ENCODE measurements around the gene MAD2L1. TPM values are rescaled to one million over a fixed set of nuclear protein-coding genes. Genes with fewer than 3 reads are reported as not detected.
"Not testable (repeated sequence)": the region's sequence is repeated elsewhere in the genome, so short reads cannot be mapped to it uniquely, and the experiment has no call there.

MAD2L1 gene
- total and polyA plus RNA-seq, 2 of the 13 experiments (the other 11 are each of a cell fraction or from before 2014, with no cell fraction given) = 40.6 to 109 TPM

- TF ChIP-seq AFF4 (CRISPR knock-in tag; IDR thresholded peaks at IDR 0.05) = no peak
- no peak for TF ChIP-seq SATB2 (CRISPR knock-in tag; IDR thresholded peaks at IDR 0.05)
- no peak for TF ChIP-seq DZIP1 (CRISPR knock-in tag; IDR thresholded peaks at IDR 0.05)
Measured at GRCh38 chr4:120065974-120066516, 603 bp downstream of the MAD2L1 start (continued).

GRCh38 chr4:120064887-120065286 is 1.8 kb downstream of the MAD2L1 start:
- CTCF ChIA-PET (ENCODE audit: low intra/inter-chr PET ratio, low total read pairs) = no interaction called here

GRCh38 chr4:120063711-120064110 is 2.9 kb downstream of the MAD2L1 start:
- H3K27me3 ChIP-seq (ENCODE audit: control insufficient read depth in 1 of 2, insufficient read depth in 2 of 2, low read length in 2 of 2); H3K27ac ChIP-seq (ENCODE audit: extremely low read length, insufficient read depth, low read length); H4K20me1 ChIP-seq (ENCODE audit: insufficient read depth, low read length); ATAC-seq; POLR2A ChIA-PET; CTCF ChIA-PET (ENCODE audit: low intra/inter-chr PET ratio, low total read pairs); BruUV-seq (replicated peaks); intact Hi-C loops (cut with micrococcal nuclease; ENCODE audit: unreplicated experiment); FAIRE-seq; in situ Hi-C loops (cut with HindIII; ENCODE audit: extremely low pct_ligation_motif_present, low pct_unique_long_range_greater_than_20kb); H3K36me3 ChIP-seq (replicated peaks in 1 of 2; ENCODE audit: control insufficient read depth in 1 of 2, insufficient read depth in 2 of 2, low read length in 2 of 2); H3K9me3 ChIP-seq (ENCODE audit: low read length); H3K4me3 ChIP-seq (replicated peaks in 1 of 3; ENCODE audit: insufficient read depth in 1 of 3, low read depth in 2 of 3, low read length in 3 of 3); H2AFZ ChIP-seq (ENCODE audit: low read length); DNase-seq (ENCODE audit: low spot score): not testable (repeated sequence)
- Histone ChIP-seq H3K9ac (ENCODE audit: insufficient read depth, low read depth, low read length) (peak overlapping the region; percentile 85; the same call in 1 of the 2 replicates), H3K4me2 (ENCODE audit: low read depth, low read length) (peak overlapping the region; percentile 79), H3K4me1 (ENCODE audit: insufficient read depth, low read length) (peaks cover 43% of the 10 kb centered on the region), H3K79me2 (ENCODE audit: insufficient read depth, low read length) (peaks cover 58% of the 10 kb centered on the region)
- WGBS (ENCODE audit: low lambda C conversion rate) = 94% methylated on average over 9 of the region's 9 CpGs

More at GRCh38 chr4:120064887-120065286, 1.8 kb downstream of the MAD2L1 start:
- Histone ChIP-seq H2AFZ (ENCODE audit: low read length) (no peak overlapping the region), H3K9me3 (ENCODE audit: low read length) (no peaks in the 10 kb centered on the region), H3K9ac (ENCODE audit: insufficient read depth, low read depth, low read length) (peak overlapping the region; percentile 85; the same call in 1 of the 2 replicates), H3K79me2 (ENCODE audit: insufficient read depth, low read length) (peaks cover 64% of the 10 kb centered on the region), H3K27ac (ENCODE audit: extremely low read length, insufficient read depth, low read length) (no peak overlapping the region), H3K27me3 (ENCODE audit: control insufficient read depth in 1 of 2, insufficient read depth in 2 of 2, low read length in 2 of 2) (no peaks in the 10 kb centered on the region; a peak in 1 of 5 replicates), H3K4me1 (ENCODE audit: insufficient read depth, low read length) (peaks cover 54% of the 10 kb centered on the region), H4K20me1 (ENCODE audit: insufficient read depth, low read length) (no peaks in the 10 kb centered on the region), H3K4me2 (ENCODE audit: low read depth, low read length) (peak overlapping the region; percentile 79), H3K4me3 (replicated peaks in 1 of 3; ENCODE audit: insufficient read depth in 1 of 3, low read depth in 2 of 3, low read length in 3 of 3) (peak overlapping the region; percentile 78 to 91 (median 83); a peak in 3 of 6 replicates), H3K36me3 (replicated peaks in 1 of 2; ENCODE audit: control insufficient read depth in 1 of 2, insufficient read depth in 2 of 2, low read length in 2 of 2) (peaks cover 0 to 4% of the 10 kb centered on the region in 2 experiments; a peak in 3 of 5 replicates)
- intact Hi-C loops (cut with micrococcal nuclease; ENCODE audit: unreplicated experiment) (no loop called here), in situ Hi-C loops (cut with HindIII; ENCODE audit: extremely low pct_ligation_motif_present, low pct_unique_long_range_greater_than_20kb) (no loop called here)
- TF ChIP-seq GPN1 (CRISPR knock-in tag; IDR thresholded peaks at IDR 0.05; ENCODE audit: borderline replicate concordance) = no peak
- no peak for TF ChIP-seq ZFP1 (CRISPR knock-in tag; IDR thresholded peaks at IDR 0.05)
- no peak for TF ChIP-seq GABPA (IDR thresholded peaks at IDR 0.05; ENCODE audit: low read depth, low read length)
- TF ChIP-seq GABPA (CRISPR knock-in tag; IDR thresholded peaks at IDR 0.05; ENCODE audit: low read depth) = no peak
- no peak for TF ChIP-seq SRSF9 (IDR thresholded peaks at IDR 0.05; ENCODE audit: borderline replicate concordance, insufficient read depth, low read depth, low read length, poor library complexity, severe bottlenecking)
- DNase-seq (ENCODE audit: low spot score) = no peak
- no peak for FAIRE-seq
- POLR2A ChIA-PET = no interaction called here
- ATAC-seq = no peak
- WGBS (ENCODE audit: low lambda C conversion rate) = 39% methylated on average over 5 of the region's 5 CpGs
- BruUV-seq (replicated peaks) = no TSS peak
